Breast epithelium (tissue), 3 donors: ENCODE results near the gene HOXB1.

Experiments used
- POLR2A ChIP-seq: fragments of 450-650 bp; IDR thresholded peaks from one replicate; pipeline ENCODE4 v1.6.1; 2016; ENCODE audit warnings: antibody characterized with exemption, mild to moderate bottlenecking, moderate library complexity
- TF ChIP-seq, protein P1 (sequence below), 3 donors: fragments of 450-650 bp; IDR thresholded peaks; one replicate each; pipeline ENCODE4 v1.5.1; 2016 to 2017; ENCODE audit warnings: antibody characterized with exemption in 3 of 3, mild to moderate bottlenecking in 3 of 3, moderate library complexity in 3 of 3

DNA sequence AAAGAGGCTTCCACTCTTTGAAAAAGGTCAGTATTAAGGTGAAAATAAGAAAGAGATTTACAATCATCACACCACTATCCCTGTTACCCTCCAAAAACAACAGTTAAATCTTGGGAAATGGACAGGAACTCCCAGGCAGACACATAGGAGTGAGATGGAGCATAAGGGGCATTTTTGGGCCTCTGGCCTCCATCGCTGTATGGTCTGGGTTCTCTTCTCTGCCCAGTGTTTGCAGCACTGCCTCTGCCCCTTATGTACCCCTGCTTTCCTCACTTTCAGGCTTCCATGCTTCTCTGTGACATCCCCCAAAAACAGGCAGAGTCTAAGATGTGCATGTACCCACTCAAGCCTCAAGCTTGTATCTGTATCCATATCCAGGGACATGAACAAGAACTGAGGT, 14.7 kb upstream of the HOXB1 start:
- TF ChIP-seq, protein P1, sequence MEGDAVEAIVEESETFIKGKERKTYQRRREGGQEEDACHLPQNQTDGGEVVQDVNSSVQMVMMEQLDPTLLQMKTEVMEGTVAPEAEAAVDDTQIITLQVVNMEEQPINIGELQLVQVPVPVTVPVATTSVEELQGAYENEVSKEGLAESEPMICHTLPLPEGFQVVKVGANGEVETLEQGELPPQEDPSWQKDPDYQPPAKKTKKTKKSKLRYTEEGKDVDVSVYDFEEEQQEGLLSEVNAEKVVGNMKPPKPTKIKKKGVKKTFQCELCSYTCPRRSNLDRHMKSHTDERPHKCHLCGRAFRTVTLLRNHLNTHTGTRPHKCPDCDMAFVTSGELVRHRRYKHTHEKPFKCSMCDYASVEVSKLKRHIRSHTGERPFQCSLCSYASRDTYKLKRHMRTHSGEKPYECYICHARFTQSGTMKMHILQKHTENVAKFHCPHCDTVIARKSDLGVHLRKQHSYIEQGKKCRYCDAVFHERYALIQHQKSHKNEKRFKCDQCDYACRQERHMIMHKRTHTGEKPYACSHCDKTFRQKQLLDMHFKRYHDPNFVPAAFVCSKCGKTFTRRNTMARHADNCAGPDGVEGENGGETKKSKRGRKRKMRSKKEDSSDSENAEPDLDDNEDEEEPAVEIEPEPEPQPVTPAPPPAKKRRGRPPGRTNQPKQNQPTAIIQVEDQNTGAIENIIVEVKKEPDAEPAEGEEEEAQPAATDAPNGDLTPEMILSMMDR (IDR thresholded peaks at IDR 0.05) = no peak
- no peak for TF ChIP-seq POLR2A
